HG03457 (cell line): ENCODE data around the gene GPATCH8.
"Not testable (repeated sequence)": the region's sequence is repeated elsewhere in the genome, so short reads cannot be mapped to it uniquely, and the experiment has no call there.

Experiments
- ATAC-seq: cut with Tn5 transposase; IDR thresholded peaks from one replicate; pipeline ENCODE4 v1.9.1; 2021; ENCODE audit warnings: moderate number of reproducible peaks; ENCODE audit not compliant: unreplicated experiment

The GPATCH8 gene

GRCh38 chr17:44398692-44399691, 104.2 kb downstream of the GPATCH8 start:
- ATAC-seq: no peak

DNA sequence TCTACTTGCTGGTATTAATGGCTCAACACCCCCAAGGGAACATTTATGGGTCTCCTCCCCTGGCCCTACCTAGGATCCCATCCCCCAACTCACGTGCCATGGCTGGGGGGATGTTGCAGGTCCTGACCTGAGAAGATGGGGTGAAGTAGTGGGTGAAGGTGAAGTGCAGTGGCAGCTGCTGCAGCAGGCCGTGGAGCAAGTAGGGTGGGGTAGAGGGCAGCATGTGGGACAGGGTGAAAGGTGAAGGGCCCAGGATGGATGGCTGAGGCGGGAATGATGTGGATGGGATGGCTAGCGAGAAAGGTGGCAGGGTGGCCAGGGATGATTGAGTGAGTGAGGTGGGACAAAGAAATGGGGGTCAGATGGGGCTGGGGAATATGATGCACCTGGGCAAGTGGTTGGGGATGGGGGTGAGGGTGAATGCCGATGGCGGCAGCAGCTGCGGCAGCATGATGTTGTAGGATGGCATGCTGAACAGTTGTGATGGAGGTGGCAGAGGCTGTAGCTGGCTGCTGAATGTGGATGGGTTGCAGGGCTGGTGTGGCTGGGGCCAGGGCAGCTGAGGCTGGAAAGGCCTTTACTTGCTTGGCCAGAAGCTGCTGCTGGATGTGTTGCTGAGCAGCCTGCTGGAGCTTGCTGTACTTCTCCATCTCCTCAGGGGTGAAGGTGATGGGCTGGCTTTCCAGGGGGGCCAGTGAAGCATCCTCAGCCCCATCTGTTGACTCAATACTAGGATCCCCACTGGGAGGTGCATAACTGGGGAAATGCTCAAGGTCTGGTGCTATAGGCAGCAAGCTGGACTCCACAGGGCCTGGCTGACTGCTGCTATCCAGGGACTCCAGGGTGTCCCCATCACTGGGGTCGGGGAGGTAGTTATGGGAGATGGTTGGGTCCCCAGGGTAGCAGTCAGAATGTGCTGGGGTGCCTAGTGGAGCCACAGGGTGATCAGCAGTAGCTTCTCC, 105.4 kb downstream of the GPATCH8 start:
- no peak for ATAC-seq

- no peak for ATAC-seq
These were observed 106.3 kb downstream of the GPATCH8 start for GRCh38 chr17:44396946-44397345.

- no peak for ATAC-seq
These were observed 108.4 kb downstream of the GPATCH8 start for GRCh38 chr17:44394833-44395232.

- not testable (repeated sequence) for ATAC-seq
These were observed 109.1 kb downstream of the GPATCH8 start for GRCh38 chr17:44394112-44394511.

- no peak for ATAC-seq
These were observed 112.8 kb downstream of the GPATCH8 start for GRCh38 chr17:44390250-44390870.

- no peak for ATAC-seq
These were observed 113.4 kb downstream of the GPATCH8 start for GRCh38 chr17:44389723-44390202.

- ATAC-seq: no peak
These were observed 113.9 kb downstream of the GPATCH8 start, which contains the start of gene ITGA2B for GRCh38 chr17:44389281-44389680. TSS of gene ITGA2B (minus strand) at chr17:44389649. CDS start at chr17:44389473, 176 bp downstream.

DNA sequence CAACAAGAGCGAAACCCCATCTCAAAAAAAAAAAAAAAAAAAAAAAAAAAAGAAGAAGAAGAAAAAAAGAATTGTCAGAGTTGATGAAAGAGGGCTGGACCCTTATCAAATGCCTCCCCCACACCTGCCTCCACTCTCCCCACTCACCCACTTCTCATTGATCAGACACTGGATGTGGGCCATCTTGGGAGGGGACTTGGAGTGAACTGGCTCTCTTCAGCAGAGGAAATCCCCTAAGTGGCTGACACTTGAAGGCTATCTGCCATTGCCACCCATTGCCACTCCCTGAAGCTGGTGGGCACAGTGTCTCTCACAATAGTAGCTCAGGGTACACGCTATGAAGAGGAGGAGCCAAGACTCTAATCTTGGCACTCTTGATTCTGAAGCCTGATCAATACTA, 115.4 kb downstream of the GPATCH8 start:
- no peak for ATAC-seq

- no peak for ATAC-seq
These were observed 117.1 kb downstream of the GPATCH8 start for GRCh38 chr17:44386182-44386525.

GRCh38 chr17:44385287-44386181, 117.7 kb downstream of the GPATCH8 start:
- no peak for ATAC-seq

GRCh38 chr17:44384823-44385286, 118.4 kb downstream of the GPATCH8 start:
- ATAC-seq: no peak

DNA sequence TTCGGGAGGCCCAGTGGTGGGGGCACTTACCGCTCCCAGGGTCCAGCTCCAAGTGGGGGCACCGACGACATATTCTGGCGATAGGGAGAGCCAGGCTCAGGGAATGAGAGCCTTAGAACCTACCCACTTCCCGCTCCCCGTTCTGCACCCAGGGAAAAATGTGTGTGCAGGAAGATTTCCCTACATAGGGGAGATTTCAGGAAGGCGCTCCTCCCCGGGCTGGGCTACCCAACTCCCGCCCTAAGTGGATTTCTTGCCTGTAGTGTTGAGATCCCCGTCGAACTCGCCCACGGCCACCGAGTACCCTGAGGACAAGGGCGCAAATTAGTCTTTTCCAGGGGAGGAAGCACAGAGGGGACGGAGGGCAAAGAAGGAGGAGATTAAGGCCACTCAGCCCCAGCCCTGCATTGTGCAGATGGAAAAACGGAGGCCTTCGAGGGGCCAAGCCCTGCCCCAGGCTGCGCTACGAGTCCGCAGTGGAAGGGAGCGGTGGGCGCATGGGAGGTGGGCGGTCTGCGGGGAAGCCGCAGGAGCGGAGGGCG, 118.9 kb downstream of the GPATCH8 start:
- no peak for ATAC-seq

GRCh38 chr17:44383861-44384260, 119.3 kb downstream of the GPATCH8 start:
- ATAC-seq: no peak

DNA sequence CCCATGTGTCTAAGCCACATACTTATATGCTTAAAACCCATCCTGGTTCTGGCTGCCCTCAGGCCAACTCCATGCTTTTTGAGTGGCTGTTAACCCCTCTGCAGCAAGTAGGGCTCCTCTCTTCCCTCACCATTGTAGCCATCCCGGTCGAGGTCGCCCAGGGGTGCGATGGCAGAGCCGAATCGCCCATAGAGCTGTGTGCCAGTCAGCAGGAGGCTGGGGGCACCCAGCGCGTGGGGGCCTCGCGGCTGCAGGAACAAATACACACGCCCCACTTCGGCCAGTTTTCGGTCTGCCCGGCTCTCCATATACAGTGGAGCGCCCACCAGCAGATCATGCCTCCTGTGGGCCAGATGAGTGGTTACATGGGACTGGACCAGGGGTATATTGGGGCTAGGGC, 119.8 kb downstream of the GPATCH8 start:
- ATAC-seq: no peak

- no peak for ATAC-seq
These were observed 120.3 kb downstream of the GPATCH8 start for GRCh38 chr17:44382917-44383316.

DNA sequence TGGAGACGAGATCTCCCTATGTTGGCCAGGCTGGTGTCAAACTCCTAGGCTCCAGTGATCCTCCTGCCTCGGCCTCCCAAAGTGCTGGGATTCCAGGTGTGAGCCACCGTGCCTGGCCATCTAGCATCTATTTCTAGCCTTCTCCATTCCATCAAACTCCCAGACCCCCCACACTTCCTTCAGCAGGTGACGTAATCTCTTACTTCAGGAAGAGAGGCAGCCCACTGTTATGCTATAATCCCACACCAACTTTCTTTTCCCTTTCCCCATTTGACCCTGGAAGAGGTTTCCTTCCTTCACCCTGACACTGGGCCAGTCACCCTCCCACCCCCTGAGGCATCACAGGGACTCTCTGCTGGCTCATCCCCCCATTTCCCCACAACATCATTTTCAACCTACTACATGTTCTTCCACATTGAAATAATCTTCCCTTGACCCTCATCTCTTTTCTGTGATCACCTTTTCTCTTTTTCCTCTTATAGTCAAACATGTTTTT, 121.3 kb downstream of the GPATCH8 start:
- ATAC-seq: no peak

DNA sequence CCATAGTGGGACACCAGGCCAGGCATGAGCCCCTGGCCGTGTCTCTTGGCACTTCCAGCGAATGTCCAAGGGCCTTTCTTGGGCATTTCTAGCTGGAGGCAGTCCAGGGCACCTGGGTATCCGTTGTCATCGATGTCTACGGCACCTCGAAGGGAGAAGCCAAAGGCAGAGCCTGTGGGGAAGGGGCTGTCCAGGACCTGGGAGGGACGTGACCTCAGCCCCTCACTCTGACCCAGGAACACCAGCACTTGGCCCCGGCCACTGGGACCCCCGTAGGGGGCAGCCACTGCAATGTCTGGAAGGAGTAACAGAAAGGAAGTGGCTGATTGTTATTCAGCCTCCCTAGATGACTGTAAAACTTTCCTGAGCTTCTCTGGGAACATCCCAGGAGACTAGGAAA, 122.4 kb downstream of the GPATCH8 start:
- no peak for ATAC-seq

GRCh38 chr17:44379887-44380286, 123.3 kb downstream of the GPATCH8 start:
- no peak for ATAC-seq
